HG02763 (cell line): Measurements from ENCODE around the gene PHETA1.
"Not testable (repeated sequence)": the region's sequence is repeated elsewhere in the genome, so short reads cannot be mapped to it uniquely, and the experiment has no call there.

Experiments used
- ATAC-seq: cut with Tn5 transposase; IDR thresholded peaks from one replicate; pipeline ENCODE4 v1.9.1; 2021; ENCODE audit warnings: mild to moderate bottlenecking, moderate library complexity; ENCODE audit not compliant: unreplicated experiment

PHETA1 gene

DNA sequence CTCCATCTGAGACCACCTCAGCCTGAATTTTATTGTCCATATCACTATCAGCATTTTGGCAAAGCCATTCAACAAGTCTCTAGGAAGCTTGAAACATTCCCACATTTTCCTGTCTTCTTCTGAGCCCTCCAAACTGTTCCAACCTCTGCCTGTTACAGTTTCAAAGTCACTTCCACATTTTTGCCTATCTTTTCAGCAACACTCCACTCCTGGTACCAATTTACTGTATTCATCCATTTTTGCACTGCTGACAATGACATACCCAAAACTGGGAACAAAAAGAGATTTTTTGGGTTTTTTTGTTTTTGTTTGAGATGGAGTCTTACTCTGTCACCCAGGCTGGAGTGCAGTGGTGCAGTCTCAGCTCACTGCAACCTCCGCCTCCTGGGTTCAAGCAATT lies 4.3 kb upstream of the PHETA1 start:
- ATAC-seq, result not testable (repeated sequence)

DNA sequence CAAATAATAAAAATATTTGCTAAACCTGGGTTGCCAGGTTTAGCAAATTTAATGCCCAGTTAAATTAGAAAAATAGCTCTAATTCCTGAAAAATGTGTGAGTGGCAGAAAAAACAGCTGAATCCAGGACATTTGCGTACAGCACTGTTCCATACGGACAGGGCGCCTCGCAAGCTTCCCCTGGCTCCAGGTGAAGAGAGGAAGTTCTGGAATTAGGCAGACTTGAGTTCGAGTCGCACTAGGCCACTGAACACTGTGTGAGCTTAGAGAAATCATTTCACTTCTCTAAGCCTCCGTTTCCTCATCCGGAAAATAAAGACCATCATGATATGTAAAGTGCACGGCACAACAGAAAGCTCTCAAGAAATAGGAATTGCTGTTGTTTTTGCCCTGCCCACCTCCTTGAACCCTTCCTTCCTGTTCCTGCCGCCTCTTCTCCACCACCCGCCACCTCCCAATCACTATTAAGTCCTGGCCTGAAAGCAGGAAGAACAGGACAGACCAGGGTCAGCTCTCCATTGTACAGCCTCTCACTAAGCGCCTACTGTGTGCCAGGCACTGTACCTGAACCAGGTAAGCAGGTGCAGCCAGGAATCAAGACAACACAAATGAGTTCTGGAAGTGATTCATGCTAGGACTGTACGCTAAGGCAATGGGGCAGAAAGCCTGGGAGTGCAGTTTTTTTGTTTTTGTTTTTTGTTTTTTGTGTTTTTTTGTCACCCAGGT lies 763 bp upstream of the PHETA1 start:
- no peak for ATAC-seq

GRCh38 chr12:111368291-111368787 lies 556 bp downstream of the PHETA1 start:
- no peak for ATAC-seq

DNA sequence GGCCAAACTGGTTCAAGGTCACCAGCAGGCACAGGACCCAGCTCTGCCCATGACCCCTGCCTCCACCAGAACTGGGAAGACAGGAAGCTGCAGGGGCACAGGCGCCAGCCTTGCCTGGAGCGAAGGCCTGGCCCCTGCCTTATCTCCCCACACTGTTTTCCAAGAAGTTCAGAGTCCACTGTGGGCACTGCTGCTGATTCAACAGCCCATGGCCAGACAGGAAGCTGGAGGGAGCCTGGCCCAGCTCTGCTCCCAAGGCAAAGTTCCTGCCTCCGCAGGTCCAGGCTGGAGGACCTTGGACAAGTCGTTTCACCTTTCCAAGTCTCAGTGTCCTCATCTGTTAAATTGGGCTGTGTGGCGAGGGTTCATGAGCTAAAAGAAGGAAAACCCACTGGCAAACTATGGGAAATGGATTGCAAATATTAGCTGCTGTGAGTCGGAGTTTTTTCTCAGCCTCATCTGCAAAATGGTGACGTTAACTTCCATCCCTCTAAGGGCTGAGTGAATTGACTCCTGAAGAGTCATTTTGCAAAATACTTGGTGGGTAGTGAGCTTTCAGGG lies 1.2 kb downstream of the PHETA1 start:
- ATAC-seq, result no peak

DNA sequence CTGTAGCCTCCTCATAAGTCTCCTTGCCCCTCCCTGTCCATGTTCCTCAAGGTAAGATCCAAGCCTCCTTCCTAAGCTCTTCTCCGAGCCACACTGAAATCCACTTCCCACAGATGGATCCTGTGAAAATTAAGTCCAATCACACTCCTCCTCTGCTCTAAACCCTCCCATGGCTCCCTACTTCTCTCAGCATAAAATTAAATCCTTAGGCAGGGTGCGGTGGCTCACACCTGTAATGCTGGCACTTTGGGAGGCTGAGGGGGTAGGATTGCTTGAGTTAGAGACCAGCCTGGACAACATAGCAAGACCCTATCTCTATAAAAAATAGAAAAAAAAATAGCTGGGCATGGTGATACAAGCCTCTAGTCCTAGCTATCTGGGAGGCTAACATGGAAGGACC lies 2.3 kb downstream of the PHETA1 start:
- ATAC-seq, result no peak

DNA sequence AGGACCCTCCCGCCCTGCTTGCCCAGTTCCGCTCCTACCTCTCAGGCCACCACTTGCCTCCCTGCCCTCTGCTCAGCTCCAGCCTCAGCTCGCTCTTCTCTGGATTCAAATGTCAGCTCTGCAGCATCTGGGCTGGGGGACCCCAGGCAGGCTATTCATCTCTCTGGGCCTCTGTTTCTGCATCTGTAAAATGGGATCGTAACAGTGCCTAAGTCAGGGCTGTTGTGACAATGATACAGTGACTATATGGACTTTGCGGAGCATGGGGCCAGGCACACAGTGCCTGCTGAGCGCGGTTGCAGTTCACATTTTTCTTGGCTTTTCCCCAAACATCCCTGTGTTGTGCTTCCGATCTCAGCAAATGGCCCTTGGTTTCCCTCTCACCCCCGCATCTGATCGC lies 2.8 kb downstream of the PHETA1 start:
- no peak for ATAC-seq

DNA sequence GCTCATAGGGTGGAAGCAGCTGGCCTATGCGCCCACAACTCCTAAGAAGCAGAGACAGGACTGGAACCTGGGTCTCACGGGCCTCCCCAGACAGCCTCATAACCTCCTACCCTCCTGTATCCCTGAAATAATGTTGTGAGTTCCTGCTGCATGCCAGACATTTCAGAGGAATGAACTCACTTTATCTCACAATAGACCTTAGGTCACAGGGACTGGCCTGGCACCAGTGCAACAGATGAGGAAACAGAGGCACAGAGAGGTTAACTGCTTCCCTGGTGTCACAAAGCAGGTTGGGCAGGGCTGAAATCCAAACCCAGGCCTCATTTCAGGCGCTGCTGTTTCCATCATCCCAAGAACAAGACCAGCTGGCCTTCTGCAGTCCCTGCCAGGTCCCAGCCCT lies 5.3 kb downstream of the PHETA1 start:
- ATAC-seq, result no peak

DNA sequence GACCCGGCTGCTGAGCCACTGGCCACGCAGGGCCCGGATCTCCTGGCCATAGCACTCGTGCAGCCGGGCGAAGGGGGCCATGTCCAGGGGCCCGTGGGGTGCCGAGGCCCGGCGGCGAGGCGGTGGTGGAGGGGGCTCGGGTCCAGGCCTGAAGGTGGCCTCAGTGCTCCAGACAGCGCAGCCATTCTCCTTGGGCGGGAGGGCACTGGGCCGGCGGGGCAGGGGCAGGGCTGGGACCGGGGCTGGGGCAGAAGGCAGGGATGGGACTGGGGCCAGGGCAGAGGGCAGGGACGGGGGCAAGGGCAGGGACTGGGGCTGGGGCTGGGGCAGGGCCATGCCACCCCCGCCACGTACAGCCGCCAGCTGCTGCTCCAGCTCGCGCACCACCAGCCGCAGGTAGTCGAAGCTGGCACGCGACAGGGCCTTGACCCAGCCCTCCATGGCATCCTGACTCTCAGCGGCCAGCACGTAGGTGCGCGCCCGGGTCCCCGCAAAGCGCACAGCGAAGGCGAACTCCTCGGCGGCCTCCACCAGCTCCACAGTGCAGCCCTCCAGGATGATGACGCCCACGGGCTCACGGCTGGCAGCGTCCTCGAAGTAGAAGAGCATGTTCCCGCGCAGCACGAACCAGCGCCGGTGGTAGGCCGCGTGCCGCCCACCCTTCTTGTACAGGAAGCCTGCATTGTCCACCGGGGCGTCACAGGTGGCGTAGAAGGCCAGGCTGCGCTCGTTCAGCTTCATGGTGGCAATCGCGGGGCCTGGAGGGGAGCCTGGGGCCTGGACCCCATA lies 6.0 kb downstream of the PHETA1 start:
- no peak for ATAC-seq

- no peak for ATAC-seq
Measured at GRCh38 chr12:111361717-111362576, 6.9 kb downstream of the PHETA1 start.

- no peak for ATAC-seq
Measured at GRCh38 chr12:111361073-111361716, 7.7 kb downstream of the PHETA1 start.

GRCh38 chr12:111360325-111360930 lies 8.5 kb downstream of the PHETA1 start:
- no peak for ATAC-seq

- ATAC-seq, result no peak
Measured at GRCh38 chr12:111359914-111360276, 9.0 kb downstream of the PHETA1 start.

DNA sequence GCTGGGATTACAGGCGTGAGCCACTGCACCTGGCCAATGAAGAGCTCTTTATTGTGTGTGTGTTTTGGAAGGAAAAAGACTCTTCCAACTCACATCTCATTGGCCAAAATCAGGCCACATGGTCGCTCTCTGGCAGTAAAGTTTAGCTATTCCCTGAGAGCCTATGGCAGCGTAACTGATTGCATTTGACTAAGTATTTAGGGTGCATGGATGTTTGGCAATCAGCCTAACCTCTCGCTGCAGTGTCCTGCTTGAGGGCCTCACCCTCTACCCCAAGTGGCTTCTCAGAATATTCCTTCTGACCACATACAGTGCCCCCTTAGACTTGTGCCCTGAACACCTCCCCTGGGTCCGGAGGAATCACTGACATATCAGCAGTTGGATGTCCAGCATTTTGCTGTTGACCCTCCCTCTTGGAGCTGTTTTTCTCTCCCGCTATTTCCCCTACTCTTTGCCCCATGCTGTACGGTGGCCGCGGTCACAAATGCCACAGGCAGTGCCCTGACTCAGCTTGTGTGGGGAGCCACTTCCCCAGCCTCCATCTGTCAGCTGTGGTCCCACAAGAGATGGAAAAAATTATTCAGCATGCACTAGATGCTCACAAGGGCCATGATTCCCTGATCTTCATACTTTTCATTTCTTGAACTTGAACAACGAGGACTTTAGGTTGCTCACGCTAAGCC lies 9.5 kb downstream of the PHETA1 start:
- no peak for ATAC-seq

GRCh38 chr12:111355201-111355925 lies 13.5 kb downstream of the PHETA1 start:
- ATAC-seq, result no peak

DNA sequence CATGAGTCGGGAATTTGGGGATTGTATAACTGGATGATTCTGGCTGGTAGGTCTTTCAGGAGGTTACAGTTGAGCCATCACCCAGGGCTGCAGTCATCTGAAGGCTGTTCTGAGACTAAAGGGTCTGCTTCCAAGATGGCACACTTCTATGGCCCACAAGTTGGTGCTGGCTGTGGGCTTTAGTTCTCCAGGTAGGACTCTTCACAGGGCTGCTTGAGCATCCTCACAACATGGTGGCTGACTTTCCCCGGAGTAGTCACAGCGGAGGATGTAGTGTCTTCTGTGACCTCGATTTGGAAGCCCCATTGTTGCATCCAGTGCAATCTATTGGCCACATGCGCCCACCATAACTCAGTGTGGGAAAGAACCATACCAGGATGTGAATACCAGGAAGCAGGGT lies 14.4 kb downstream of the PHETA1 start:
- ATAC-seq, result no peak

GRCh38 chr12:111353603-111354295 lies 15.1 kb downstream of the PHETA1 start:
- no peak for ATAC-seq

DNA sequence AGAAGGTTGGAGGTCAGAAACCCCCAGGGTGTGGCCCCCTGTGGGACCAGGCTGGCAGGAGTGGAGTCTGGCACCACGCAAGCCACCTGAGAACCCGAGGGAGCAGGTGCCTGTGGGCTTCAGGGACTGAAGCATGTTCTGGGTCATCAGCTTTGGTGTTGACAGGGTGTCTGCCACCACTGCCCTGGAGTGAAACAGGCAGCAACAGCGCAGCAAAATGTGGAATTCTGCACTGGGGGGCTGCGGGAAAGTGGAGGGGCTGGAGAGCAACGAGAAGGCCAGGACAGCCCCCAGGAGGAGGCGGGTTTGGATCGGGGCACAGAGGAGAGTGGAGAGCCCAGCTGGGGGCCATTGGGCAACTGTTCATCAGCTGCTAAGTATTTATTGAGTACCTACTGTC lies 15.9 kb downstream of the PHETA1 start:
- ATAC-seq, result no peak

DNA sequence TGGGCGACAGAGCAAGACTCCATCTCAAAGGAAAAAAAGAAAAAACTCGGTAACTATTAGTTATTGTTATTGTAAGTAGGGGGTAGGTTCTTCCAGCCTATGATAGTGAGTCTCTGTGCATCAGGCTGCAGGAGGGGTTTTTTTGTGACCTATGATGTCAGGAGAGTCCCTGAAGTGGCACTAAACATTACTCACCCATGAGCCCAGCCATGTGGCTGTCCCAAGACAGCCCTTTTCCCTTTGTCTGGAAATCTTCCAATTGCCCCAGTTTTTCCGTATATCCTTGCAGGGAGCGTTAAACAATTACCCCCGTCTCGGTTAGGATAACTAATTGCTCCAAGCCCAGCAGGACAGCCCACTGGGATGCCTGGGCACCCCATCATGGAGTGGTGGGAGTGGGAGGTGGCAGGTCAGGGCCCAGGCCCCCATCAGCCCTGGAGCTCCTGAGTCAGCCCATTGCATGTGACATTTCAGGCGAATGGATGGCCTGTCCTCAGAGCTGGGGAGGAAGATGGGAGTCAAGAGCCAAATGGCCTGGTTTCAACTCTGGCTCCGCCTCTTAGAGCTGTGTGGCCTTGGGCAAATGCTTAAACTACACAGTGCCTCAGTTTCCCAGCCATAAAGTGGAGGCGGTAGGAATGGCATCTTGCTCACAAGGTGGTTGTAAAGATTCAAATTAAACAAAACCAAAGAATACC lies 16.4 kb downstream of the PHETA1 start:
- ATAC-seq, result no peak
